Measurements from ENCODE around the gene DARS2. TPM values are rescaled to one million over a fixed set of nuclear protein-coding genes. Genes with fewer than 3 reads are reported as not detected.

Gene DARS2
- total and polyA plus RNA-seq, 4 donors, result 6.6 to 16.1 (median 13.1) TPM

DNA sequence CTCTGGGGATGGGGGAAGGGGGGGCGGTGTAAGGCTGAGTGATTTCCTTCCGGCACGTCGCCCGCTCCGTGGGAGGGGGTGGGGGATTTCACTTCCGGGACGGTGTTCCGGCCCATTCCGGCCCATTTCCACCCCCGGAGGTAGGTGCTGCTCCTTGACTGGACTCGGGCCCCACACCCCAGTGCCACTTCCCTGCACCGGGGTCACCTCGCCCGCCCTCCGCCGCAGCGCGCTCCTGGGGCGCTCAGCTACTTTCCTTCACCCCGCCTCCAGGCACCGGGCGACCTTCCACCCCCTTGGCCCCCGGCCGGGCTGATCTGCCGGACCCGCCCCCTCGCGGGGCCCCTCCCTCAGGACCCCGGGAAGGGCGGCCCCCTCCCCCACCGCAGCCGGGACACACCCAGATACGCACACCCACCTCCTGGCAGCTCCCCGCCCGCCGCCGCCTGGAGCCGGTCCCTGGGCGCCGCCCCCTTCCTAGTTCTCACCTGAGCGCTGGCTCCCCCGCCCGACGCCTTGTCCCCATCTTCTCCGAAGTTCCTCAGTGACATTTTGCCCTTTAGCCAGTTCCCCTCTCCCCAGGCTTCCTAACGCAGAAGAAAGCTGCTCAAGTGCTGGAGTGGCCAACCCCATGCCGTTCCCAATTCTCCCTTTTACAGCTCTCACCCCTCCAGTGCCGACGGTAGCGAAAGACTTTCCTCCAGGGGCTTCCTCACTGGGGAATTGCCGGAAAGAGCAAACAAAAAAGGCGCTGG is 44.0 kb downstream of the DARS2 start, which contains the start of gene ZBTB37:
Gene ZBTB37 (plus strand): TSS at position 115 of the 755 bp plus-strand sequence. CDS start 1,846 bp downstream, outside the sequence.
- H3K27me3 ChIP-seq (ENCODE audit: control insufficient read depth in 3 of 3, insufficient read depth in 3 of 3, low read length in 2 of 3), result no peaks in the 10 kb centered on the region
- no peaks in the 10 kb centered on the region for H3K9me3 ChIP-seq (ENCODE audit: control insufficient read depth in 4 of 4, insufficient read depth in 3 of 4, low read length in 3 of 4)
- DNase-seq (peak; percentile 86 to 93 (median 92)), ATAC-seq (ENCODE audit: insufficient read depth, low FRiP score) (peak; percentile 78)
- H3K4me1 ChIP-seq (ENCODE audit: control insufficient read depth in 5 of 5, insufficient read depth in 5 of 5, low read length in 5 of 5), result peaks cover 7 to 37% (median 14%) of the 10 kb centered on the region in 5 donors
- 0% methylated on average over 36 to 53 of the region's 53 CpGs for WGBS, 2 donors
- H3K4me3 ChIP-seq, result peak within 1 kb of the TSS; percentile 77
- H3K36me3 ChIP-seq (ENCODE audit: control insufficient read depth in 4 of 4, insufficient read depth in 4 of 4, low read length in 4 of 4), result peaks cover 4 to 52% (median 26%) of the 10 kb centered on the region in 4 donors
- TF ChIP-seq, protein P1, sequence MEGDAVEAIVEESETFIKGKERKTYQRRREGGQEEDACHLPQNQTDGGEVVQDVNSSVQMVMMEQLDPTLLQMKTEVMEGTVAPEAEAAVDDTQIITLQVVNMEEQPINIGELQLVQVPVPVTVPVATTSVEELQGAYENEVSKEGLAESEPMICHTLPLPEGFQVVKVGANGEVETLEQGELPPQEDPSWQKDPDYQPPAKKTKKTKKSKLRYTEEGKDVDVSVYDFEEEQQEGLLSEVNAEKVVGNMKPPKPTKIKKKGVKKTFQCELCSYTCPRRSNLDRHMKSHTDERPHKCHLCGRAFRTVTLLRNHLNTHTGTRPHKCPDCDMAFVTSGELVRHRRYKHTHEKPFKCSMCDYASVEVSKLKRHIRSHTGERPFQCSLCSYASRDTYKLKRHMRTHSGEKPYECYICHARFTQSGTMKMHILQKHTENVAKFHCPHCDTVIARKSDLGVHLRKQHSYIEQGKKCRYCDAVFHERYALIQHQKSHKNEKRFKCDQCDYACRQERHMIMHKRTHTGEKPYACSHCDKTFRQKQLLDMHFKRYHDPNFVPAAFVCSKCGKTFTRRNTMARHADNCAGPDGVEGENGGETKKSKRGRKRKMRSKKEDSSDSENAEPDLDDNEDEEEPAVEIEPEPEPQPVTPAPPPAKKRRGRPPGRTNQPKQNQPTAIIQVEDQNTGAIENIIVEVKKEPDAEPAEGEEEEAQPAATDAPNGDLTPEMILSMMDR (IDR thresholded peaks at IDR 0.05; ENCODE audit: control extremely low read depth, extremely low read depth), result no peak
- H3K9ac ChIP-seq (ENCODE audit: insufficient read depth in 1 of 2, low read length in 2 of 2), result peak within 1 kb of the TSS; percentile 90 to 93
- H3K27ac ChIP-seq (ENCODE audit: low read depth in 1 of 2, low read length in 1 of 2), result peak within 1 kb of the TSS; percentile 90 to 99

DNA sequence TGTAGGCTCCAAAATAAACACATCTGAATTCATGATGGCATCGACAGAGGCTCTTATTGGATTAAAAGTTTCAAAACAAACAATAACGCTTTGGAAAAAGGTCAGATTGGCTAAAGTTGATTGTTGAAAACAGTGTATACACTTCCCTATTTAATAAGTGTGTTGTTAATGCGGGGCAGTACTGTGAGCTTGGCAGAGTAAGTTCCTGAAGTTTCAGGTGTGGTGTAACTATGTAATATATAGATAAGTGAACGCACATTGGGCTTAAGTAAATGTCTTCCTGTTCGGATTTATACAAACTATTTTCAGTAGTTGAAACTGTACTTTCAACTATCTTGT is 44.5 kb downstream of the DARS2 start:
- H3K4me3 ChIP-seq, result peak overlapping the region; percentile 77
- TF ChIP-seq, protein P1 (IDR thresholded peaks at IDR 0.05; ENCODE audit: control extremely low read depth, extremely low read depth), result no peak
- peaks cover 7 to 37% (median 14%) of the 10 kb centered on the region in 5 donors for H3K4me1 ChIP-seq (ENCODE audit: control insufficient read depth in 5 of 5, insufficient read depth in 5 of 5, low read length in 5 of 5)
- peak overlapping the region; percentile 39 to 90 for H3K9ac ChIP-seq (ENCODE audit: insufficient read depth in 1 of 2, low read length in 2 of 2)
- H3K36me3 ChIP-seq (ENCODE audit: control insufficient read depth in 4 of 4, insufficient read depth in 4 of 4, low read length in 4 of 4), result peaks cover 4 to 47% (median 22%) of the 10 kb centered on the region in 4 donors
- ATAC-seq (ENCODE audit: insufficient read depth, low FRiP score) (no peak), DNase-seq (no peak)
- H3K9me3 ChIP-seq (ENCODE audit: control insufficient read depth in 4 of 4, insufficient read depth in 3 of 4, low read length in 3 of 4), result no peaks in the 10 kb centered on the region
- H3K27ac ChIP-seq (ENCODE audit: low read depth in 1 of 2, low read length in 1 of 2), result peak overlapping the region; percentile 90 to 99
- H3K27me3 ChIP-seq (ENCODE audit: control insufficient read depth in 3 of 3, insufficient read depth in 3 of 3, low read length in 2 of 3), result no peaks in the 10 kb centered on the region
- 1 to 2% methylated on average over 5 of the region's 5 CpGs for WGBS, 2 donors

DNA sequence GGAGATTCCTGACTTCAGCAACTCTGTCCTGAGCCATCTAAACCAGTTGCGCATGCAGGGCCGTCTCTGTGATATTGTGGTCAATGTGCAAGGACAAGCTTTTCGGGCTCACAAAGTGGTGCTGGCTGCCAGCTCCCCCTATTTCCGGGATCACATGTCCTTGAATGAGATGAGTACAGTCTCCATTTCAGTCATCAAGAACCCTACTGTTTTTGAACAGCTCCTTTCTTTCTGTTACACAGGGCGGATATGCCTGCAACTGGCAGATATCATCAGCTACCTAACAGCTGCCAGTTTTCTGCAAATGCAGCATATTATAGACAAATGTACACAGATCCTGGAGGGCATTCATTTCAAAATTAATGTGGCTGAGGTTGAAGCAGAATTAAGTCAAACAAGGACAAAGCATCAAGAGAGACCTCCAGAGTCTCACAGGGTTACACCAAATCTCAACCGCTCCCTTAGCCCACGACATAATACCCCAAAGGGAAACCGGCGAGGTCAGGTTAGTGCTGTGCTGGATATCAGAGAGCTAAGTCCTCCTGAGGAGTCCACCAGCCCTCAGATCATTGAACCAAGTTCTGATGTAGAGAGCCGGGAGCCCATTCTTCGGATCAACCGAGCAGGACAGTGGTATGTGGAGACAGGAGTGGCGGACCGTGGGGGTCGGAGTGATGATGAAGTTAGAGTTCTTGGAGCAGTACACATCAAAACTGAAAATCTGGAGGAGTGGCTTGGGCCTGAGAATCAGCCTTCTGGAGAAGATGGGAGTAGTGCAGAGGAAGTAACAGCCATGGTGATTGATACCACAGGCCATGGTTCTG is 46.0 kb downstream of the DARS2 start:
- Histone ChIP-seq H3K27me3 (ENCODE audit: control insufficient read depth in 3 of 3, insufficient read depth in 3 of 3, low read length in 2 of 3) (no peaks in the 10 kb centered on the region), H3K27ac (ENCODE audit: low read depth in 1 of 2, low read length in 1 of 2) (peak overlapping the region in 1 of 2 donors; percentile 73), H3K36me3 (ENCODE audit: control insufficient read depth in 4 of 4, insufficient read depth in 4 of 4, low read length in 4 of 4) (peaks cover 2 to 41% (median 19%) of the 10 kb centered on the region in 4 donors), H3K4me3 (no peak overlapping the region), H3K9me3 (ENCODE audit: control insufficient read depth in 4 of 4, insufficient read depth in 3 of 4, low read length in 3 of 4) (no peaks in the 10 kb centered on the region), H3K9ac (ENCODE audit: insufficient read depth in 1 of 2, low read length in 2 of 2) (no peak overlapping the region), H3K4me1 (ENCODE audit: control insufficient read depth in 5 of 5, insufficient read depth in 5 of 5, low read length in 5 of 5) (peaks cover 7 to 27% (median 12%) of the 10 kb centered on the region in 5 donors)
- TF ChIP-seq, protein P1 (IDR thresholded peaks at IDR 0.05; ENCODE audit: control extremely low read depth, extremely low read depth), result no peak
- DNase-seq (peak in 1 of 3 donors; percentile 35), ATAC-seq (ENCODE audit: insufficient read depth, low FRiP score) (no peak)
- 64 to 74% methylated on average over 15 of the region's 15 CpGs for WGBS, 2 donors

All from lung (tissue), 12 donors.